GM21390 (cell line): ENCODE results near the gene AEBP1.

Source experiments
- ATAC-seq: cut with Tn5 transposase; IDR thresholded peaks from one replicate; pipeline ENCODE4 v1.9.1; 2021; ENCODE audit not compliant: unreplicated experiment

AEBP1 gene

DNA sequence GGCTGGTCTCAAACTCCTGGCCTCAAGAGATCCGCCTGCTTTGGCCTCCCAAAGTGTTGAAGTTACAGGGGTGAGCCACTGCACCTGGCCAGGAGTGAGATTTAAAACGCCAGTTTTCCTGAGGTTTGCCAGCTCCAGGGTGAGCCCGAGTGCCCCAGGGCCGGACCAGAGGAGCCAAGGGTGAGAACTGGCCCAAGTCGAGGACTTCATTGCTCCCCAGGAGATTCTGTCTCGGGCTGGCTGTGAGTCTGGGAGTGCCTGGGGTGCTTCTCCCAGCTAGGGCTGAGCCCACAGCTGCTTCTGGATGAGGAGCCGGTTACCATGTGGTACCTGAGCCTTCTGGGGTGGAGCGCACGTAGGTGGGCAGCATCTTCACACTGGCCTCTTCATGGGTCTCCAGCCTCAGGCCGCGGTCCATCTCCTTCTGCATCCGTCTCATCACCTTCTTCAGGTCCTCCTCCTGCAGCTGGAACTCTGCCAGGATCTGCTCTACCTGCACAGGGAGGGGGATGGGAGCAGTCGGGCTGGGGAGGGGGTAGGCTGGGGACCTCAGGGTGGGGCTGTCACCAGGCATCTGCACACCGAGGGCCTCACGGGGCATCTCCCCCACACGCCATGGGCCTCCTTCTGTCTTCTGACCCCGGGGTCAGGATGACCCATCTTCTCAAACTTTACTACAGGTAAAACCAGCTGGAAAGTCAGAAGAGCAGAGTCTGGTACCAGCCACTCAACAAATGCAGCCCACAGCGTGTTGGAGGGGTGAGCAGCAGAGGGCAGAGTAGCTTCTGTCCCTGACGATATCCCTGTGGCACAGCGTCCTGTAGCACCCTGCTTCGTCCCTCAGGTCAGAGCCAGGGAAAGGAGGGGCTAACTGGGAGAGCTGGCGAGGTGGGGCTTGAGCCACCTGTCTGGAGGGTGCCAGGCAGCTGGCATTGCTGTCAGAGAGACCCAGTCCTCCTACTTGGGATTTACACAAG is 49.1 kb downstream of the AEBP1 start:
- ATAC-seq: no peak

DNA sequence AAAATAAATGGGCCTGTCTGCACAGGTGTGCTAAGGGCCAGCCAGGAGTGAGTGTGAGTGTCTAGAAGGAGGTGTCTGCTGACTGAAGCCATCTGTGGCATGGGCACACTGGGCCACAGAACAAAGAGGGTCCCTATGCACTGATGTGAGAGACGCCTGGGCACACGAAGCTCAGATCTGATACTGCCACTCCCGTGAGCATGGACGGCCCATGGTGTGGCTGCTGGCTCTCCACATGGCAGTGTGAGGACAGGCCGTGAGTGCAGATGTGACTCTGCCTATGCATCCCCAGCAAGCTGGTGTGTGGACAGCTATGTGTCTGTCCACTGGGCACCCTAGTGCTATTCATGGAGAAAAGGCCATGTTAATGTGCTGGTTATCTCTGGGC is 49.8 kb downstream of the AEBP1 start:
- no peak for ATAC-seq

DNA sequence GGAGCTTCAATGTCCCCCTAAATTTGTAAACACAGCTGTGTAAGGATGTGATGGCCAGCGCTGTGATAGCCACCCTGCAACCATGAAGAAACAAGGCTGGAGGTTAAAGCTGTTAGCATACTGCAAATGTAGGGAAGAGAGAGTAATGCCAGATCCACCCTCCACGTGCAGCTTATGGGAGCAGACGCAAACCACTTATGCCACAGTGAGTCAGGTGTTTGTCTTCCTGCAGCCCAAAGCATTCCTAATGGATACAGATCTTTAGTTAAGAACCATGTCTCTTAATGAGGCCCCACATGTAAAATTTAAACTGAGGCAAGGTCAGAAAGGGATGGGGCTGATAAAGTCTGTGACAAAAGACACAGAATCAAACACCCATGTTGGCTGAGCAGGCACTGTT is 50.6 kb downstream of the AEBP1 start:
- no peak for ATAC-seq

DNA sequence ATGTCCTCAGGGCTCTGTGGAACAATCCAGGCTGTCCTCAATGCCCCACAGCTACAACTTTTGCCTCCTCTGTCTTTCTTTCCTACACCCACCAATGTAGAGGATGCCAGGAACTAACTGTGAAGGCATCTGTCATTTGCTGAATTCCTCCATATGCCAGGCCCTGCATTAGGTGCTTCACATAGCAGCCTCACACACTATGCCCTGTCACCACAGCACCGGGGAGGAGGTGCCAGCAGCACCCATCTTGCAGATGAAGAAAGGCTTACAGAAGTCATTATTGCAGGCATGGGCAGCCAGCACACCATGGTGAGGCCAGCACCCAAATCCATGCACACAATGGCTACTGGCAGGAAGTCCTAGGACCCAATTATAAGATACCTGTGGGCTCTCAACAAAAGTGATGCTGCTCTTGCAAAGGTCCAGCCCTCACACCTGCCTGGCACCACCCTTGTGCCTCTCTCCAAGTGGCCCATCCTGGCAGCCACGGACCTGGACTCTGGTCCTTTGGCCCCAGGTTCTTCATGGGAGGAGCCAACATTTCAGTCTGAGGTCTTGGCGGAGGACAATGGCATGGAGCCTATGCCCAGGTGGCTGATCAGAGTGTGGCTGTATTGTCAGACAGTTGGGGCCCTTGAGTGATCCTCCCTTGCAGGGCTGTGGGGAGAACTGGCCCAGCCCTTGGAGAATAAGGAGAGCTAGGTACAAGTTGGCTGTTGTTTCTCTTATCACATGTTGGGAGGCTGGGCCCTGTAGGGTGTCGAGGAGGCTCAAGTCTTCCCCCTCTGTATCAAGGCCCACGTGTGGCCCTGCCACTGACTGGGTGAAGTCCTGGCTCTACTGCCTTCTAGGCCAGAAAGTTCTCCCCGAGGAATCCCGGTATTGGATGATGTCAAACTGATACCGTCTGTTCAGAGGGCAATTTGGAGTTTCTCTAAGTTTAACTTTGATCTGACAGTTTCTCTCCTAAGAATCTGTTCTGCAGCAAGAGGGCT is 51.3 kb downstream of the AEBP1 start:
- no peak for ATAC-seq

DNA sequence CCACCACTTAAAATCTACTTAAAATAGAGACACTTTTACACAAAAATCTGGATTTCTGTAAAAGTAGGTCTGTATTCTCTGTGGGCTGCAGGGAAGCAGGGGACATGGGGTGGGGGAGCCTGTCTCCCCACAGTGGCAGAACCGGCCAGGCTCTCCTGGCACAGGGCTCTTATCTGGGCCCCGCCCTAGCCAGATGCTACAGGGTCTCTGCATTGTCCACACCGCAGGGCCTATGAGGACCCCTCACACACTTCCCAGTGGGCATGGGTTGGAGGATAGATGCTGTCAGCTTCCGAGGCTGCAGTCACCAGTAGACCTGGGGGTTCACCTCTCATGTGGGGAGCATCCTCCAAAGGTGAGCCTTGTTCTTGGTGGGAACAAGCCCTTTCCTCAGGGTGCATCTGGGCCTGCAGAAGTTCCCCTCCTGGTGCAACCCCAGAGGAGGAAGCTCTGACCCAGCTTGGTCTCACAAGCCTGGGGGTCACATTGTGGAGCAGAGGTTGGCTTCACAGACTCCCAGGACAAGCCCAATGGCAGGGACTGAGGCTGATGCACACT is 52.4 kb downstream of the AEBP1 start:
- no peak for ATAC-seq

DNA sequence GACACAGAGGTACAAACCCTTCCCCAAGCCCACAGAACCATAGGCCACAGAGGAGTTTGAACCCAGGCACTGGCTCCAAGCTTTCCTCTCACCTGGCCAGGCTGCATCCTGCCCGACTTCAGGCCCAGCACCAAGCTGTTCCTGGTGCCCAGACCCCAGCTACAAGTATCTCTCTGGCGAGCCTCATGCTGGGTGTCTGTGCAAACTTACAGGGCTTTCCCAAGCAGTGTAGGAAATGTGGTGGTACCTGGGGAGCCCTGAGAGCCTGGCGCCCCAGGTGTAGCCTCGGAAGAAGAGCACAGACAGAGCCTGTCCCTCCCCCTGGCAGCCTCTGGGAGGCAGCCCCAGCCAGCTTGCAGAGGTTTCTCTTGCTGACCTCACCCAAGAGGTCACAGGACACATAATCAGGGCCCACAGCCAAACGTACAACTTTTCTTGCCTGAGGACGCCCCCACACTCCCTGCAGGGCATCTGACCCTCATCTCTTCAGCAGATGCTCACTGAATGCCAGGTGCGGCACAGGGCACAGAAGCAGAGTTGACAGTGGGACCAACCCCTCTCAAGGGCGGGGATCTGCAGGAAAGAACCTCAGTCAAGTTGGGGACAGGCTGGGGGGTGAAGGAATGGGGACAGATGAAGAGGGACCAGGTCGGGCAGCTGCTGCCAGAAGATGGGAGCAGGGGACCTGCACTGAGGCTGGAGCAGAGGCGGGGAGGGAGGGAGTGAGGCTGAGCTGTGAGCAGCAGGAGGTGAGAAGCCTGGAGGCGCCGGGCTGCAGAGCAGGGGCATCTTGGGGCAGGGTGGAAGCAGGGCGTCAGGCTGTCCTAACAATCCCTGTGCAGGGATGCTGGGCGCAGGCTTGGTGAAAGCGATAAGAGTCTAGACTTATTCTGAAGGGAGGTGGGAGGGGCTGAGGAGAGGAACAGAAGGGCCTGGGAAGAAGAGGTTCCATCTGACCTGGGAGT is 53.3 kb downstream of the AEBP1 start:
- ATAC-seq: no peak

DNA sequence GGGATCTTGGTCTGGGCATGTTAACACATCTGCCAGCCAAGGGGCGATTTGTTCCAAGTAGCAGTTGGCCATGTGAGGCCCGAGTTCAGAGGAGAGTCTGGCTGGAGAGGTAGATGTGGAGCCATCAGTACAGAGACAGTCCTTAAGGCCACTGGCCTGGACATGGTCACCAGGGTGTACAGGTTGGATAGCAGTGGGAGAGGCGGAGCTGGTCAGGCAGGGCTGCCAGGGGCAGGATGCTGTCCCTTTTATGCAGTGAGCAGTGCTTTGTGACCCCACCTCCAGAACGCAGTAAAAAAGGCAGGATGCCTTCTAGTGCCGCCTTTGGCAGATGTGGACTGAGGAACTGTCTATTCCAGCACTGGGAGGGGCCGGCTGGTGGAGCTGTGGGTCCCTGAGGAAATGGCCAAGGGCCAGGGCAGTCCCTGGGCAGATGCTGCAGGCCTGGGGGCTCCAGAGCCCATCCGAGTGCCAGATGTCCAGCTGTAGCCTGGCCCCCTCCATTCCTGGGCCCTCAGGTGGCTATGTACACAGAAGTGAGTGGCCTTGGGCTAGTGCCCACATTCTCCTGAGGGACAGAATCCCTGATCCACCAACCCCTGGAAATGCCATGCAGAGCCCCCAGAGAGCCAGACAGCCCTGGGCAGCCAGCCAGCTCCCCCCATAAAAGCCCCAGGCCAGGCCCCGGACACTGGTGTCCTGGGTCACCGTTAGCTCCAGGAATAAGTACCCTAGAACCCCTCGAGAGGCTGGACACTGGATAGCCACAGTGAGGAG is 54.1 kb downstream of the AEBP1 start:
- ATAC-seq: no peak

DNA sequence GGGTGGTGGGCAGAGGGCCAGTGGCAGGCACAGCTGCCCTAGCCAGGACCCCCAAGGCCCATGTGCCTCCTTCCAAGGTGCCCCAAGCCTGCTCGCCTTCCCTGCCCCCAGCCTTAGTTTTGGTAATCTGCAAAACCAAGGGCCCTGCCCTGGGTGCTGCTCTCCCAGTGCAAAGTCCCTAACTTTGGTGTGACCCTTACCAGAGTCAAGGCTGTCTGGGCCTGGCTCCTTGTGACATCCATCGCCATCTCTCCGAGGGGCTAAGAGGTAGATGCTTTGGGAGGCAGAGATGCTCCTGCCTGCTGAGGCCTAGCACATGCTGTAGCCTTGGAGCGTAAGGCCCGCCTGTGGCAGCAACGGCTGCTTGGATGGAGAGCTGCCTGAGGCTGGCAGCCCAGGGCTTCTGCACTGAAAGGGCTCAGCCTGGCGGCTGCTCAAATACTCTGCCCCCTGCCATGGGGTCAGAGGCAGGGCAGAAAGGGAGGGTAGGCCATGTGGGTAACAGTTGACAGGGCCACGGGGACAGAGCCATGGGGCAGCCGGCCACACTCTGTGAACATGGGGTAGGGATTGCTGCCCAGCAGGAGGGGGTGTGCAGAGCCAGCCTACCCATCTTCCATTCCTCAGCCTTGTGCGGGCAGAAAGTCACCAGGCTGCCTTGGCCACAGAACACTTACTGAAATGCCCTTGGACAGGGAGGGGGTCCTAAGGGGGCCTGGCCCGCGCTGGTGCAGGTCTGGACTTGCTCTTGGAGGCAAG is 54.9 kb downstream of the AEBP1 start:
- no peak for ATAC-seq

DNA sequence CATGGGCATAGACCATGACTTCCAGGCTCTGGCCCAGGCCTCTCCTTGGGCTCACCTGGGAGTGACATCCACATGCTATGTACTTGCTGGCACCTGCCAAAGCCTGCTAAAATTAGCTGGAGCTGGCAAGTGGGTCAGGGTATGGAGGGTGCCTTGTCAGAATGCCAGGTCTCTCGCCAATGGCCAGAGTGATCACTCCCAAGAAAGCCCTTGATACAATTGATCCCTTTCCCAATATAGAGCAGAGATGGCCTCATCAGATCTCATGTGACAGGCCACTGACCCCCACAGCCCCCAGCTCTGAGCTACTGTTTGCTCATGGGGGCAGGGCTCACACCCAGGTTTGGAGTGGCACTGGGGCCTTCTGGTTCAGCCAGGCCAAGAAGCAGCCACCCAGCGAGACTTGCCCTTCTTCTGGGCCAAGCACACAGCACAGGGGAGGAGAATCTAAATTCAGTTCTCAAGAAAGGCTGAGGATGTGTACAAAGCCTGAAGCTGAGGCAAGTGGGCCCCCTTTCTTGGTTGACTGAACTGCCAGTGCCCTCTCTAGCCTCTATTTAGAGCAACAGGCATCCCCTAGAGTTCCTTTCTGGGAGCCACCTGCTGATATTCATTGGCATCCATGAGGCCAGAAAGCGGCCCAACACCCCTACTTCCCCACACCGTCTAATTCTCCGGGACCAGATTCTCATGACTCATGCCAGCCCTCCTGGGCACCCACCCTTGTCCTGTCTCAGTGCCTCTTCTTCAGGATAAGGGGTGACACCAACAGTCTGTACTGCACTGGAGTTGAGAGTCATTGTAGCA is 55.9 kb downstream of the AEBP1 start:
- no peak for ATAC-seq

DNA sequence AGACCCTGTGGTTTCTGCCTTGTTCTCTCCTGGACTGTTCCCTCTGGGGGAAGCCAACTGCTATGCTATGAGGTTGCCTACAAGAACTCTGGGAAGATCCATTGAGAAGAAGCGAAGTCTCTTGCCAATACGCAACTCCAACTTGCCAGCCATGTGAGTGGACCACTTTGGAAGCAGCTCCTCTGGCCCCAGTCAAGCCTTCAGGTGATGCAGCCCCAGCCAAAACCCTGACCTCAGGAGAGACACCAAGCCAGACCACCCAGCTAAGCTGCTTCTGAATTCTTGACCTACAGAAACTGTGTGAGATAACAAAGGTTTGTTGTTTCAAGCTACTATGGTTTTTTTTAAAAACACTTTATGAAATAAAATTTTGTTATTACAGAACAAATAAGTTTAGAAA is 57.2 kb downstream of the AEBP1 start:
- no peak for ATAC-seq

DNA sequence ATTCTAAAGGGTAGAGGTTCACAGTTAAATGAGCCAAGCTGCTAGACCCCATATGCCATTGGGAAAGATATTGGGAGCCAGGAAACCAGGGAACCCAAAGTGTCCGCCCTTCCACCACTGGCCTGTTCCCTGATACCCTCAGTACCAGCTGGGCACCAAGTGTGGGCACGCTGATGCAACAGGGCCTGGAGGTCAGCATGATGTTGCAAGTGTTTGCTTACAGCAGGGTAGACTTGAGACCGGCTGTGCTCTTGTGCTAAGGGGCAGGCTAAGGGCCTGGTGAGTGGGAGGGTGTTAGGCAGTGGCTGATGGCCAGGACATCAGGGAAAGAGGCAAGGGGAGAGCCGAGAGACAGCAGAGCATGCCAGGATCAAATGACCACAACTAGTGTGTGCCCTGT is 58.0 kb downstream of the AEBP1 start:
- ATAC-seq: no peak

DNA sequence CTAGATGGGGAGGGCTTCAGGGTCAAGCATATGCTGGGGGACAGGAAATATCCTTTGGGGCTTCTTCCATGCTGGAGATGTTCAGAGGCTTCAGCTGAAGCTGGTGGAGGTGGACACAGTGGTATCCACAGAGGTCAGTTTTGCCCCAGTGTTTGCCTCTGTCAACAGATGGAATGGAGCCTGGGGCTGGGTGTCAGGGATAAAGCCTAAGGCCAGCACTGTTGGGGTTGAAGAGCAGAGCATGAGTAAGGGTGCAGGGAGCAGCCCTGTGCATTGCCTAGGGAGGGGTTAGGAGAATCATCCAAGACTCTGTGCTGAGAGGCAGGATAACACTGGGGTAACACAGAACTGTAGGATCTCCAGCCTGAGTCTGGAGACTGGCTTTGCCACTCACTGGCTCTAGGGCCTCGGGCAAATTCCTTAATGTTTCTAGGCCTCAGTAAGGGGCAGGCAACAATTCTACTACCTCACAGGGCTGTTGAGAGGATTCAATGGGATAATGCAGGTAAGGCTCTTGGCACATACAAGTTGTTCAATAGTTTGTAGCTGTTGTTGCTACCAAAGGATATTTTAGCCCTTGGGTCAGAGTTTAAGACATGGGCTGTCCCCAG is 58.7 kb downstream of the AEBP1 start:
- ATAC-seq: no peak

DNA sequence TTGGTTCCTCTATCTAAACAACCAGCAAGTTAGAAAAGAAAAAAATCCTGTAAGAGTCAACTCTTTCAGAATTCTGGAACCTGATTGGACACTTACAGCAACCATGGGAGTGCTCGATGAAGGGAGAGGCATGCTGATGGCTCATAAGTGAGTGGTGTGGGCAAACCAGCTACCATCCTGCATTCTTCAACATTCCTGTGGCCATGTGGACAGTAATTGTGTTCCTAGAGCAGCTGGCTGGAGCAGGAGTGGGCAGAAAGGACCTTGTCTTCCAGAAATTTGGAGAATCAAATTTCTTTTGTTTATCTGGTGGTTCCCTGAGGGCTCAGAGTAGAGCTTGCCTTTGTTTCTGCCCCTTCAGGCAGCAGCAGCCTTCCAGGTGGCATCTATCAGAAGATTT is 59.4 kb downstream of the AEBP1 start:
- no peak for ATAC-seq
